Measurements from ENCODE around the gene SNX24. TPM values are rescaled to one million over a fixed set of nuclear protein-coding genes. Genes with fewer than 3 reads are reported as not detected.

The SNX24 gene
- total RNA-seq, 4 donors from 2014 or later = 12.5 to 16.4 (median 13.9) TPM

- intact Hi-C loops (cut with DNase I) = no loop called here
- no peak for TF ChIP-seq POLR2AphosphoS5 (IDR thresholded peaks at IDR 0.05)
- TF ChIP-seq CTCF (IDR thresholded peaks at IDR 0.05) = no peak
- no peak for TF ChIP-seq EP300 (IDR thresholded peaks at IDR 0.05)
- no peak for TF ChIP-seq POLR2A (IDR thresholded peaks at IDR 0.05; ENCODE audit: low read depth)
- Histone ChIP-seq H3K9me3 (no peaks in the 10 kb centered on the region), H3K4me1 (no peaks in the 10 kb centered on the region), H3K27me3 (no peaks in the 10 kb centered on the region), H3K27ac (replicated peaks in 1 of 4) (no peak overlapping the region), H3K4me3 (no peak overlapping the region), H3K36me3 (no peaks in the 10 kb centered on the region)
- 95% methylated on average over 2 of the region's 2 CpGs for WGBS
- DNase-seq (ENCODE audit: extremely low spot score) = no peak
These were observed 131.9 kb downstream of the SNX24 start for GRCh38 chr5:122977319-122977718.

- no peak for TF ChIP-seq CTCF (IDR thresholded peaks at IDR 0.05)
- no peak for TF ChIP-seq EP300 (IDR thresholded peaks at IDR 0.05)
- TF ChIP-seq POLR2AphosphoS5 (IDR thresholded peaks at IDR 0.05) = no peak
- TF ChIP-seq POLR2A (IDR thresholded peaks at IDR 0.05; ENCODE audit: low read depth) = no peak
- Histone ChIP-seq H3K27me3 (no peaks in the 10 kb centered on the region), H3K9me3 (no peaks in the 10 kb centered on the region), H3K4me3 (no peak overlapping the region), H3K27ac (replicated peaks in 1 of 4) (no peak overlapping the region), H3K36me3 (no peaks in the 10 kb centered on the region), H3K4me1 (no peaks in the 10 kb centered on the region)
- 100% methylated on average over 2 of the region's 2 CpGs for WGBS
- intact Hi-C loops (cut with DNase I) = no loop called here
- DNase-seq (ENCODE audit: extremely low spot score) = no peak
These were observed 132.7 kb downstream of the SNX24 start for GRCh38 chr5:122978068-122978467.

GRCh38 chr5:122978644-122979297 lies 133.4 kb downstream of the SNX24 start:
- Histone ChIP-seq H3K27me3 (no peaks in the 10 kb centered on the region), H3K4me1 (no peaks in the 10 kb centered on the region), H3K36me3 (no peaks in the 10 kb centered on the region), H3K27ac (replicated peaks in 1 of 4) (no peak overlapping the region), H3K4me3 (no peak overlapping the region), H3K9me3 (no peaks in the 10 kb centered on the region)
- TF ChIP-seq EP300 (IDR thresholded peaks at IDR 0.05) = no peak
- TF ChIP-seq POLR2AphosphoS5 (IDR thresholded peaks at IDR 0.05) = no peak
- TF ChIP-seq POLR2A (IDR thresholded peaks at IDR 0.05; ENCODE audit: low read depth) = no peak
- TF ChIP-seq CTCF (IDR thresholded peaks at IDR 0.05) = no peak
- intact Hi-C loops (cut with DNase I) = no loop called here
- DNase-seq (ENCODE audit: extremely low spot score) = no peak
- WGBS = 98% methylated on average over 5 of the region's 5 CpGs

- no peaks in the 10 kb centered on the region for H3K4me1 ChIP-seq
- 81% methylated on average over 2 of the region's 2 CpGs for WGBS
- H3K27me3 ChIP-seq = no peaks in the 10 kb centered on the region
- H3K27ac ChIP-seq (replicated peaks in 1 of 4) = no peak overlapping the region
- H3K4me3 ChIP-seq = no peak overlapping the region
- no peak for DNase-seq (ENCODE audit: extremely low spot score)
- no peaks in the 10 kb centered on the region for H3K36me3 ChIP-seq
- TF ChIP-seq POLR2AphosphoS5 (IDR thresholded peaks at IDR 0.05) (no peak), CTCF (IDR thresholded peaks at IDR 0.05) (no peak), EP300 (IDR thresholded peaks at IDR 0.05) (no peak), POLR2A (IDR thresholded peaks at IDR 0.05; ENCODE audit: low read depth) (no peak)
- intact Hi-C loops (cut with DNase I) = no loop called here
- H3K9me3 ChIP-seq = no peaks in the 10 kb centered on the region
These were observed 136.4 kb downstream of the SNX24 start for GRCh38 chr5:122981846-122982245.

GRCh38 chr5:122982376-122982775 lies 137.0 kb downstream of the SNX24 start:
- WGBS = 4% methylated on average over 1 of the region's 1 CpG
- no peaks in the 10 kb centered on the region for H3K9me3 ChIP-seq
- TF ChIP-seq POLR2A (IDR thresholded peaks at IDR 0.05; ENCODE audit: low read depth) (no peak), EP300 (IDR thresholded peaks at IDR 0.05) (no peak), CTCF (IDR thresholded peaks at IDR 0.05) (no peak), POLR2AphosphoS5 (IDR thresholded peaks at IDR 0.05) (no peak)
- H3K4me3 ChIP-seq = no peak overlapping the region
- no peak overlapping the region for H3K27ac ChIP-seq (replicated peaks in 1 of 4)
- no peaks in the 10 kb centered on the region for H3K36me3 ChIP-seq
- no peaks in the 10 kb centered on the region for H3K4me1 ChIP-seq
- intact Hi-C loops (cut with DNase I) = no loop called here
- DNase-seq (ENCODE audit: extremely low spot score) = no peak
- no peaks in the 10 kb centered on the region for H3K27me3 ChIP-seq

Data from esophagus muscularis mucosa (tissue), 4 donors.